ENCODE results near the gene MSMB. TPM values are rescaled to one million over a fixed set of nuclear protein-coding genes. Genes with fewer than 3 reads are reported as not detected.

MSMB gene
- total and polyA plus RNA-seq, 8 donors = 0.84 TPM; not detected in 7

Other genes with a start within 250 kb of the MSMB start
- 10 to 100 TPM in 2 of 6 donors, 1 to 10 TPM in 4; 4.8 to 13.2 (median 9.3) TPM for gene AGAP4, start 198.8 kb downstream of the MSMB start, total RNA-seq
- gene AGAP4, start 198.8 kb downstream of the MSMB start, polyA plus RNA-seq = 10 to 100 TPM; 20.5 to 32.0 TPM
- 10 to 100 TPM; 12.9 to 21.5 (median 18.8) TPM for gene TIMM23, start 73.8 kb downstream of the MSMB start, total RNA-seq
- 10 to 100 TPM; 28.2 to 32.7 TPM for gene TIMM23, start 73.8 kb downstream of the MSMB start, polyA plus RNA-seq
- 10 to 100 TPM; 39.9 to 69.4 (median 59.3) TPM for gene NCOA4, start 15.6 kb downstream of the MSMB start, total RNA-seq
- 10 to 100 TPM; 16.7 to 32.5 TPM for gene NCOA4, start 15.6 kb downstream of the MSMB start, polyA plus RNA-seq
- not detected for gene ANTXRL, start 240.7 kb upstream of the MSMB start, total RNA-seq
- under 1 TPM in 1 of 2 donors, not detected in 1; 0.15 TPM for gene ANTXRL, start 240.7 kb upstream of the MSMB start, polyA plus RNA-seq

Data from pancreas (tissue), 8 donors.